Lower leg skin (tissue), 4 donors: ENCODE measurements around the gene CUL9. TPM values are rescaled to one million over a fixed set of nuclear protein-coding genes. Genes with fewer than 3 reads are reported as not detected.

Experiments used
- DNase-seq, 2 donors: peaks; one replicate each; pipeline ENCODE4 v3.0.0-alpha.2; 2019; ENCODE audit warnings: low spot score in 2 of 2
- H3K4me3 ChIP-seq: fragments of 200-600 bp; sonication (generic); 2 replicates; pipeline ENCODE4 v1.5.1; 2017; ENCODE audit warnings: mild to moderate bottlenecking, low read depth; ENCODE audit not compliant: poor library complexity, severe bottlenecking
- CTCF ChIP-seq, 3 donors: fragments of 450-650 bp; IDR thresholded peaks; one replicate each; pipeline ENCODE4 v1.5.1; 2016; ENCODE audit warnings: antibody characterized with exemption in 3 of 3, mild to moderate bottlenecking in 3 of 3, moderate library complexity in 2 of 3
- POLR2A ChIP-seq, 2 donors: fragments of 450-650 bp; IDR thresholded peaks; one replicate each; pipeline ENCODE4 v1.6.1; 2016 to 2017; ENCODE audit warnings: antibody characterized with exemption in 2 of 2, mild to moderate bottlenecking in 1 of 2, moderate library complexity in 1 of 2
- WGBS, 2 donors: methylation state at CpG; one replicate each; pipeline ENCODE4 v1.1.5; 2018; 5-methylcytosine and 5-hydroxymethylcytosine counted together
- intact Hi-C: fragments of 100-400 bp; cut with DNase I; formaldehyde crosslinking; loops from one replicate; pipeline ENCODE4 v1.15.0; 2023; ENCODE audit warnings: low total_unique reads
- total RNA-seq, 4 donors: library from RNA; depleted of rRNA; stranded (reverse); fragments of >200 nt; gene quantifications; one replicate each; pipeline ENCODE4 v1.1.0, GENCODE V29; 2016

Gene CUL9
- total RNA-seq, 4 donors from 2014 or later = 38.7 to 64.4 (median 47.4) TPM

GRCh38 chr6:43258807-43259686 lies 77.1 kb downstream of the CUL9 start:
- intact Hi-C loops = no loop called here
- DNase-seq = no peak
- no peak for TF ChIP-seq POLR2A (IDR thresholded peaks at IDR 0.05)
- no peak for TF ChIP-seq CTCF (IDR thresholded peaks at IDR 0.05)
- WGBS, 2 donors = 92 to 94% methylated on average over 29 to 30 of the region's 30 CpGs
- no peak overlapping the region for H3K4me3 ChIP-seq

GRCh38 chr6:43260791-43261190 lies 78.8 kb downstream of the CUL9 start:
- no peak overlapping the region for H3K4me3 ChIP-seq
- TF ChIP-seq CTCF (IDR thresholded peaks at IDR 0.05) (no peak), POLR2A (IDR thresholded peaks at IDR 0.05) (no peak)
- intact Hi-C loops = loop anchor here (5.0 to 10.0 kb wide), 2 partner anchors 134 to 247 kb away; no protein-coding TSS in a partner anchor
- no peak for DNase-seq
- WGBS, 2 donors = 88 to 89% methylated on average over 4 of the region's 4 CpGs

- no peak for TF ChIP-seq CTCF (IDR thresholded peaks at IDR 0.05)
- TF ChIP-seq POLR2A (IDR thresholded peaks at IDR 0.05) = no peak
- intact Hi-C loops = loop anchor here (5.0 to 10.0 kb wide), 2 partner anchors 134 to 246 kb away; no protein-coding TSS in a partner anchor
- DNase-seq = no peak
- no peak overlapping the region for H3K4me3 ChIP-seq
- WGBS, 2 donors = 91% methylated on average over 5 of the region's 5 CpGs
These were observed 79.2 kb downstream of the CUL9 start for GRCh38 chr6:43261198-43261597.

GRCh38 chr6:43262000-43262779 lies 80.2 kb downstream of the CUL9 start:
- TF ChIP-seq POLR2A (IDR thresholded peaks at IDR 0.05) (no peak), CTCF (IDR thresholded peaks at IDR 0.05) (no peak)
- no peak for DNase-seq
- no peak overlapping the region for H3K4me3 ChIP-seq
- intact Hi-C loops = loop anchor here (5.0 to 10.0 kb wide), 2 partner anchors 133 to 245 kb away; no protein-coding TSS in a partner anchor
- 81 to 84% methylated on average over 14 of the region's 14 CpGs for WGBS, 2 donors

- DNase-seq = no peak
- no peak for TF ChIP-seq POLR2A (IDR thresholded peaks at IDR 0.05)
- no peak for TF ChIP-seq CTCF (IDR thresholded peaks at IDR 0.05)
- H3K4me3 ChIP-seq = no peak overlapping the region
- intact Hi-C loops = loop anchor here (5.0 to 10.0 kb wide), 2 partner anchors 132 to 244 kb away; no protein-coding TSS in a partner anchor
- WGBS, 2 donors = 85 to 86% methylated on average over 30 to 33 of the region's 39 CpGs
These were observed 80.9 kb downstream of the CUL9 start for GRCh38 chr6:43262780-43263313.
